Breast epithelium (tissue), 4 donors: ENCODE data around the gene SEC16A. TPM values are rescaled to one million over a fixed set of nuclear protein-coding genes. Genes with fewer than 3 reads are reported as not detected.

Source experiments
- DNase-seq, 2 donors: peaks; one replicate each; pipeline ENCODE4 v3.0.0-alpha.2; 2019; ENCODE audit warnings: low spot score in 2 of 2
- H3K27ac ChIP-seq, 2 donors: fragments of 200-600 bp; sonication (generic) in 1 of 2; one replicate each; pipeline ENCODE4 v1.5.1; 2016 to 2019; ENCODE audit warnings: mild to moderate bottlenecking in 1 of 2
- H3K27me3 ChIP-seq, 2 donors: fragments of 200-600 bp; sonication (generic) in 1 of 2; one replicate each; pipeline versions ENCODE4 v1.5.1 to v1.6.0; 2017 to 2019; ENCODE audit warnings: control low read depth in 1 of 2, mild to moderate bottlenecking in 1 of 2
- H3K36me3 ChIP-seq: fragments of 200-600 bp; one replicate; pipeline ENCODE4 v1.5.1; 2019
- H3K4me1 ChIP-seq, 2 donors: fragments of 200-600 bp; sonication (generic); one replicate each; pipeline ENCODE4 v1.5.1; 2016 to 2019; ENCODE audit warnings: control low read depth in 1 of 2
- H3K4me3 ChIP-seq, 3 donors: fragments of 200-600 bp; sonication (generic); 1 replicate in 2 of 3; 2 replicates in 1 of 3; pipeline ENCODE4 v1.5.1; 2016 to 2019; ENCODE audit warnings: mild to moderate bottlenecking in 3 of 3, moderate library complexity in 2 of 3
- H3K9me3 ChIP-seq, 2 donors: fragments of 200-600 bp; sonication (generic) in 1 of 2; one replicate each; pipeline ENCODE4 v1.5.1; 2016 to 2019; ENCODE audit warnings: control low read depth in 1 of 2
- CTCF ChIP-seq, 3 donors: fragments of 450-650 bp; IDR thresholded peaks; one replicate each; pipeline ENCODE4 v1.5.1; 2016 to 2017; ENCODE audit warnings: antibody characterized with exemption in 3 of 3, mild to moderate bottlenecking in 3 of 3, moderate library complexity in 3 of 3
- POLR2A ChIP-seq: fragments of 450-650 bp; IDR thresholded peaks from one replicate; pipeline ENCODE4 v1.6.1; 2016; ENCODE audit warnings: antibody characterized with exemption, mild to moderate bottlenecking, moderate library complexity
- POLR2AphosphoS5 ChIP-seq, 3 donors: sonication (generic); formaldehyde crosslinking; IDR thresholded peaks; one replicate each; pipeline ENCODE4 v1.6.1; 2017; ENCODE audit warnings: antibody characterized with exemption in 3 of 3
- intact Hi-C: fragments of 100-400 bp; cut with DNase I; formaldehyde crosslinking; loops from one replicate; pipeline ENCODE4 v1.15.1; 2023; ENCODE audit warnings: low total_unique reads
- total RNA-seq, 3 donors: library from RNA; depleted of rRNA; stranded (reverse); fragments of >200 nt; gene quantifications; one replicate each; pipeline ENCODE4 v1.1.0, GENCODE V29; 2016

Gene SEC16A
- total RNA-seq, 3 donors from 2014 or later = 41.9 to 55.1 (median 42.9) TPM

- intact Hi-C loops = no loop called here
- Histone ChIP-seq H3K27ac (no peak overlapping the region), H3K27me3 (no peaks in the 10 kb centered on the region), H3K36me3 (peaks cover 32% of the 10 kb centered on the region), H3K4me3 (no peak overlapping the region), H3K9me3 (no peaks in the 10 kb centered on the region), H3K4me1 (no peaks in the 10 kb centered on the region)
- DNase-seq = no peak
- TF ChIP-seq CTCF (IDR thresholded peaks at IDR 0.05) = no peak
- no peak for TF ChIP-seq POLR2AphosphoS5 (IDR thresholded peaks at IDR 0.05)
- TF ChIP-seq POLR2A = no peak
Observed at GRCh38 chr9:136462664-136463063, 20.2 kb downstream of the SEC16A start.

GRCh38 chr9:136460772-136461325 is 22.0 kb downstream of the SEC16A start:
- no peaks in the 10 kb centered on the region for H3K27me3 ChIP-seq
- no peak for DNase-seq
- H3K27ac ChIP-seq = no peak overlapping the region
- H3K4me3 ChIP-seq = no peak overlapping the region
- H3K36me3 ChIP-seq = peaks cover 25% of the 10 kb centered on the region
- intact Hi-C loops = no loop called here
- no peaks in the 10 kb centered on the region for H3K9me3 ChIP-seq
- no peaks in the 10 kb centered on the region for H3K4me1 ChIP-seq
- TF ChIP-seq POLR2AphosphoS5 (IDR thresholded peaks at IDR 0.05) = no peak

GRCh38 chr9:136459425-136459824 is 23.4 kb downstream of the SEC16A start:
- TF ChIP-seq POLR2A (no peak), POLR2AphosphoS5 (IDR thresholded peaks at IDR 0.05) (no peak), CTCF (IDR thresholded peaks at IDR 0.05) (no peak)
- Histone ChIP-seq H3K4me1 (no peaks in the 10 kb centered on the region), H3K36me3 (peaks cover 27% of the 10 kb centered on the region), H3K27ac (no peak overlapping the region), H3K27me3 (no peaks in the 10 kb centered on the region), H3K9me3 (no peaks in the 10 kb centered on the region), H3K4me3 (no peak overlapping the region)
- no peak for DNase-seq
- intact Hi-C loops = no loop called here

GRCh38 chr9:136457326-136457725 is 25.5 kb downstream of the SEC16A start:
- Histone ChIP-seq H3K4me3 (no peak overlapping the region), H3K27ac (no peak overlapping the region), H3K27me3 (no peaks in the 10 kb centered on the region), H3K36me3 (peaks cover 20% of the 10 kb centered on the region), H3K9me3 (no peaks in the 10 kb centered on the region), H3K4me1 (no peaks in the 10 kb centered on the region)
- TF ChIP-seq CTCF (IDR thresholded peaks at IDR 0.05) = no peak
- no peak for TF ChIP-seq POLR2AphosphoS5 (IDR thresholded peaks at IDR 0.05)
- no peak for DNase-seq
- intact Hi-C loops = no loop called here

GRCh38 chr9:136456258-136456657 is 26.6 kb downstream of the SEC16A start:
- H3K27ac ChIP-seq = no peak overlapping the region
- no peaks in the 10 kb centered on the region for H3K4me1 ChIP-seq
- H3K27me3 ChIP-seq = no peaks in the 10 kb centered on the region
- intact Hi-C loops = no loop called here
- no peak overlapping the region for H3K4me3 ChIP-seq
- H3K36me3 ChIP-seq = peaks cover 20% of the 10 kb centered on the region
- H3K9me3 ChIP-seq = no peaks in the 10 kb centered on the region
- no peak for TF ChIP-seq CTCF (IDR thresholded peaks at IDR 0.05)
- TF ChIP-seq POLR2A = no peak
- no peak for TF ChIP-seq POLR2AphosphoS5 (IDR thresholded peaks at IDR 0.05)
- DNase-seq = no peak
